HG03520 (cell line): ENCODE data around the gene SLC49A4.

Experiments used
- ATAC-seq: cut with Tn5 transposase; IDR thresholded peaks from one replicate; pipeline ENCODE4 v1.9.1; 2021; ENCODE audit warnings: mild to moderate bottlenecking, moderate library complexity; ENCODE audit not compliant: unreplicated experiment

The SLC49A4 gene

GRCh38 chr3:122927726-122928125 is 132.9 kb downstream of the SLC49A4 start:
- ATAC-seq, result no peak

- ATAC-seq, result no peak
Observed at GRCh38 chr3:122928396-122929187, 133.7 kb downstream of the SLC49A4 start.

- ATAC-seq, result no peak
Observed at GRCh38 chr3:122929188-122930062, 134.6 kb downstream of the SLC49A4 start.

- ATAC-seq, result no peak
Observed at GRCh38 chr3:122930063-122930997, 135.5 kb downstream of the SLC49A4 start.
